HPDE6-E6E7 (cell line): ENCODE measurements around the gene TRIM29.
A peak's percentile ranks its signal among the peaks of the same experiment; 100 is the strongest.
"Not testable (repeated sequence)": the region's sequence is repeated elsewhere in the genome, so short reads cannot be mapped to it uniquely, and the experiment has no call there.

ENCODE experiments used
- DNase-seq: peaks from one replicate; pipeline ENCODE4 v3.0.0; 2011; ENCODE audit warnings: missing footprints; ENCODE audit errors: extremely low spot score

The TRIM29 gene

DNA sequence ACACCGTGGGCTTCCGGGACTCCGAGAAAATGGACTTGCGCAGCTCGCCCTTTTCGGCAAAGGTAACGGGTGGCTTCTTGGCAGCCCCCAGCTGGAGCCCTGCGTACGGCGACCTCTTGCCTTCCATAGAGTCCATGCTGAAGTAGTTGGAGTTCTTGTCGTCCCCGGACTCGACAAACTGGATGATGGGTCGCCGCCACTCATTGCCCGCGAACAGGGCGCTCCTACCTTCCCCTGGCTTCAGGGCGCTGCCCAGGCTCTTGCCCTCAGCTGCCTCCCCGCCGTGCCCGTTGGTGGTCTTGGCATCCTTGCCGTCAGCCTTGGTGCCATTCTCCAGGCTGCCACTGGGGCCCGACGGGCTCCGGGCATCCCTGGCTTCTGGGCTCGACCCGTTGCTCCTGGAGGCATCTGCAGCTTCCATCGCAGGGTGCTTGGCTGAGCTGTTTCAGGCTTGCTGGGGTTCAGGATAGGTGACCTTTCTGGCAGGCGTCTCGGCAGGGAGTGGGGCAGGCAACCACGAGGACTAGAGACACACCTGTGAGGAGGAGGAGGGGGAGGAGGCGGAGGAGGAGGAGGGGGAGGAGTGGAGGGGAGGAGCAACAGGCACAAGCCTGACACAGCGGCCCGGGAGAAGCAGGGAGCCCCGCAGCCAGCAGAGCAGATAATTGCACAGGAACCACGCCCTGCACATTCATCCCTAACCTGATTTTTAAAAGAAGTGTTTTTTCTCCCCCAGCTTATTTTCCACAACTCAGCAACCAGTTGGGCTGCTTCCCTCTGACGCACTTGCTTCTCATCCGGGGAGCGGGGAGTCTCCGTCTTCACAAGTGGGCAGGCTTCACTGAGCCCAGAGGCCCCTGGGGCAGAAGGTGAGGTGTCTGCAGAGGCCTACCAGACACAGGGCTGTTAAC is at the start of gene TRIM29:
Gene TRIM29, minus strand, starts transcription at position 503 of the 911 bp plus-strand sequence. Its CDS starts 82 bp downstream, at position 421.
- peak; percentile 73 for DNase-seq

GRCh38 chr11:120186774-120187591 is 49.1 kb upstream of the TRIM29 start:
- peak; percentile 67 for DNase-seq

DNA sequence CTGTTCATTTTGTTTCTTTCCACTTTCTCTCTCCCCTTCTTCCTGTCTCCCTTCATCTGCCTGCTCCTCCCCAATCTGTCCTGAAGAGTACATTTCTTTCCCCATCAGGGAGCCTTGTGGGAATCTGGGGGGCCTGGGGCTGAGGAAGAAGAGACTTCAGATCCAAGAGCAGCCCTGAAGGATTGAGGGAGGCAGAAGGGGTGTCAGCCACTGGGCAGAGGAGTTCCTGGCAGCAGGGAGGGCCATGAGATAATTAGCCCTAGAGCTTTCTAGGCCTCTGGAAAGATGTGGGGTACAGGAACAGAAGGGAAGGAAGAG is 48.5 kb upstream of the TRIM29 start:
- DNase-seq = no peak

DNA sequence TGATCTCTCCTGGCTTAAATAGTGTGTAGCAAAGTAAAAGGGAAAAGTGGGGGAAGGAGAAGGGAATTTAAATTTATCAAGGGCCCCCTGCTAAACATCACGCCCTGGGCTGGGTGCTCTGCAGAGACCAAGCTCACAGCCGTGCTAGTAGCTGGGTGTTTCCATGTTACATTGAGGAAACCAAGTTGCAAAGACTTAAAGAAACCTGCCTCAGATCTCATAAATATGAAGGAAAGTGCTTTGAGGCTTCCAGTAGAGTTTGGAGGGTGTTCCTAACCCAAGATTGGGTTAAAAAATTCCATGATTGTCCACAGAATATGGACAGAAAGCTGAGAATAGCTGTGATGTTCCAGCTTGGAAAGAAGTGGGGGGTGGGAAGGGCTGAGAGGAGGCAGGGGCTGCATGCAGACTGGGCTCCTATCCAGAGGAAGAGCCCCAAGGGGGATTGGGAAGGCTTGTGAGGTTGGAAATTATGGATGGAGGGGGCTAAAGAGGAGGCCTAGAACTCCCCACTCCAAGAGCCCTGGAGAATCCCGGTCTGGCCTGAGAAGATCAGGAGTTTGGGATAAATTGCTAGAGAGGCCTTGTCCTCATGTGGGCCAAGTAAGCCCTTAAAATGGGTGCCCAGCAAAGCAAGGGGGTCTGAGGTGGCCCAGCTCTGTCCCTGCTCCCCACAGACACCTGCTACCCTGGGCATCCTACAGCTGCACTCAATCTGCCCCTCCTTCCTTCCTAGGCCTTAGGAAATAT is 48.0 kb upstream of the TRIM29 start:
- no peak for DNase-seq

DNA sequence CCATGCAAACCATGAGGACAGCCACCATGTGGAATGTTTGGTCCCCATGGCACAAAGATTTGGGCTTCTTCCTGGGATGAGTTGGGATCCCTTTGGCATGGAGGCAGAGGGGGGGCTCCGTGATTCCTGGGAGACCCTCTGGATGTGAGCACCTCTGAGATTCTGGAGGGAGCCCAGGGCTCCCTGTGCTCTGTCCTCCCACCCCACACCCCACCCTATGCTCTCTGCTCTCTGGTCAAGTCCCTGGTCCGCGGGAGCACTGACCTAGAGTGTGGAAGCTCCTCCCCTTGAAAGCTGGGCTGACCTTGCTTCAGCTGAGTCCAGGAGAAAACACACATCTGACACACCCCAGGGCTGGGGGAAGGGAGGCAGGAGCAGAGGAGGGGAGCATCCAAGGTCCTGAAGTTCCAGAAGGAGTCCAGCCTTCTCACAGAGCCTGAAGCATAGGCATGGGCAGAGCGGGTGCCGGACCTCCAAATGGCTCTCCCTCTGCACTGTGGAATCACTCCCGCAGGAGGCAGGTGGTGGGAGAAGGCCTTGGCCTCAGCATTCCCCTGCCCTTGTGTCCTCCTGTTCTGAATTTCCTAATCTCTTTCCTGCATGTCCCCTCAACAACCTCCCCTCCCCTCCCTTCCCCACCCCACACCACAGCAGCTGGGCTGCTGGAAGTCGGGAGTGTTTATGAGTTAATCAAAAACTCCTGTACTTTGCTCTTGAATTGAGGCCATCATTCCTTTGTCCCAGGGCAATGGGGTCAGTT is 47.2 kb upstream of the TRIM29 start:
- DNase-seq = no peak

- no peak for DNase-seq
Measured at GRCh38 chr11:120184371-120184945, 46.5 kb upstream of the TRIM29 start.

DNA sequence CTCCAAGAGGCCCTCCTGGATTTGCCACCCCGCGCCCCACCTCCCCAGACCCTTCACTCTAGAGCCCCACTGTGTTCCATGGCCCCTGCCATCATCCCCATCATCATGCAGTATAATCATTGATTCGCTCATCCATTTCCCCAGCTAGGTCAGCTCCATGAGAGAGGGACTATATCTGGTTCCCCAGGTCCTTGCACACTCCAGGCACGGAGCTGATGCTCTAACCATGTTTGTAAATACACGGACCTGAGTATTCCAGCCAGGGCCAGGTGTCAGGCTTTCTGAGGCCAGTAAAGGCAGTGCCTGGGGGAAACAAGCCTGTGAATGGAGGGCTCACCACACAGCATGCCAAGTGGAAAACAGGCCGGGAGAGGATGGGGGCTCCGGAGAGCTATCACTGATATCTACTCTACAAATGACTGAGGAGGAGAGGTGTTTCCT is 45.8 kb upstream of the TRIM29 start:
- no peak for DNase-seq

DNA sequence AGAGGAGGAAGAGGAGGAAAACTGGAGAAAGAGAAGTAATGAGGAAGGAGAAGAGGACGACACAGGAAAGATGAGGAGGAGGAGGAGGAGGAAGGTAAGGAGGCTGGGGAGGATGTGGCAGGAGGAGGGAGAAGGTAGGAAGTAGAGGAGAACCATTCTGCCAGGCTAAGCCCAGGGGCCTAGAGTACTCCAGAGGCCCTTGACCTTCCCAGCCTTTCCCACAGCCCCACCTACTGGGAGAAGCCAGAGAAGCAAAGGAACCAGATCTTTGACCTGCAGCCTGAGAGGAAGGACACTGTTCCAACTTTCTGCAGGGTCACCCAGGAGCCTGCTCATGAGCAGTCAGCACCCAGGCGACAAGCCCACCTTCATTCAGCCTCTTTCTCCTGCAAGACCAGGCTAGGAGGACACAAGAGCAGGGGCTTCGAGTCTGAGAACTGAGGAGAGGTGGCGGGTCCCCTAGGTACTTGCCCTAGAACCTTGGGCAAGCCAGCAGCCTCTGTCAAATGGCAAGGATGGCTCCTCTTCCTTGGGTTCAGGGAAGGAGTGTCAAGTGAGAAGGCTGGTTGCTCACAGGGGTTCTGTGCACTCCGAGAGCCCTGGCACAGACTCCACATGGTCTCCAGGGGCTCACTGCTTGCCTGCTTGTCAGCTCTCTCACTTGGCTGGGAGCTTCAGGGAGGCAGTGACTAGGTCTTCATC is 45.0 kb upstream of the TRIM29 start:
- no peak for DNase-seq

- no peak for DNase-seq
Measured at GRCh38 chr11:120182372-120182771, 44.5 kb upstream of the TRIM29 start.

GRCh38 chr11:120181376-120181975 is 43.6 kb upstream of the TRIM29 start:
- no peak for DNase-seq

DNA sequence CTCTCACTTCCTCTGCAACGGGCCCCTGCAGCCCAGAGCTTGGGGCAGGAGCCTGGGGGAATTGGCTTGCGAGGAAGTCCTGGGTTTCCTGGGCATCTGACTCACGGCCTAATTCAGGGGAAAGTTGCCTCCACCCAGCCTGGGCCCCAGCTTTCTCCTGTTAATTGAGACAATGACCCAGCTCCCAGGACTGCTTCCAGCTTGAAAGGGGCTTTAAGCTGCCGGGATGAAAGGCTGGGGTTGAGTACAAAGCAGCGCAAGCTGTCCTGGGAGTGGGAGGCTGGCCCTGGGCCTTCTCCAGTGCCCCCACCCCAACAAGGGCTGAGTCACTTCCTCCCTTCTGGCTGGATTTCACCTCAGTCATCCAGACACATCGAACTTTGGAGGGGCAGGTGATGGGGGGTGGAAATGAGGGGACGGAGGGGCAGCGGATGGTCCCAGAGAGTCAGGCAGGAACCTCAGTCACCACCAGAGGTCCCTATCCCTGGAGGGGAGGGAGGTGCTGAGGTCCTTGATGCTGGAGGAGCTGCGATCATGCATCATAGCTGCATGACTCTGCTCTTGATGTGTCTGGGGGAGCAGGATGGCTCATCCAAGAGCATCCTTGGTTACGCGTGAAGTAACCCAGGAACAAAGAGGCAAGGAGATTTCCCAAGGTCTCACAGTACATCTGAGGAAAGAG is 42.8 kb upstream of the TRIM29 start:
- DNase-seq = no peak

DNA sequence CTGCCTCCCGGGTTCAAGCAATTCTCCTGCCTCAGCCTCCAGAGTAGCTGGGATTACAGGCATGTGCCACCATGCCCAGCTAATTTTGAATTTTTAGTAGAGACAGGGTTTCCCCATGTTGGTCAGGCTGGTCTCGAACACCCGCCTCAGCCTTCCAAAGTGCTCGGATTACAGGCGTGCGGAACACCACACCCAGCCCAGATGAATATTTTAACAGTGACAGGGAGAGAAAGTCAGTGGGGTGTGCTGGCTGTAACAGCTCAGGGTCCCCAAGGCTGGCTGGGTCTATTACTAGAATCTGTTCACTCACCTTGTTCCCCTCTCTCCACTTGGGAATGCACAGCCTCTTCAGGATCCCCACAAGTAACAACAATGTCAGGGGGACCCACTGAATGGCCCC is 42.1 kb upstream of the TRIM29 start:
- DNase-seq = not testable (repeated sequence)

DNA sequence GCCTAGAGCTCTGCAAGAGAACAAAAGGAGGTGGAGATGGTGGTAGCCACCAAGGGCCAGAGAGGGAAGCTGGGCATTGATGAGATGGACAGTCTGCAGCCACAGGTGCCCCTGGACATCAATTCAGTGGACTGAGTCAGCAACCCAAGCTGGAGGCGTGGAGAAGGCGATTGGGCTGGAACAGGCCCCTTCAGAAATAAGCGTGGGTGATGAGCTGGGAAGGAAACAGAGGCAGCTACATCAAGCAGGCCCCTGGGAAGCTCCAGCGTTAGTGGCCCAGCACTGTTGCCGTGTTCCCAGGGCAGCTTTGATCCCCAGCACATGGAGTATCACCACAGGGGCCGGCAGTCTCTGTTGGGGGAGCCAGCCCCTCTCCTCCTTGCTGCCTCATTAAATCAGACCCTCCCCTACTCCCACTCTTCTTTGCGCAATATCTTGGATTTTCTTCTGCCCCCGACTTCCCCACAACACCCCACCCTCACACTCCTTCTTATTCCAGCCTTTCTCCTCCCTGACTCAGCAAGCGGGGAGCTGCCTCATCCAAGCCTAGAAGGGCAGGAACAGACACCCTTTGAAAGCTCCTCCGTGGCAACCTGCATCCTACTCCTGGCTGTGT is 41.3 kb upstream of the TRIM29 start:
- DNase-seq = no peak

- no peak for DNase-seq
Measured at GRCh38 chr11:120178561-120179056, 40.7 kb upstream of the TRIM29 start.

DNA sequence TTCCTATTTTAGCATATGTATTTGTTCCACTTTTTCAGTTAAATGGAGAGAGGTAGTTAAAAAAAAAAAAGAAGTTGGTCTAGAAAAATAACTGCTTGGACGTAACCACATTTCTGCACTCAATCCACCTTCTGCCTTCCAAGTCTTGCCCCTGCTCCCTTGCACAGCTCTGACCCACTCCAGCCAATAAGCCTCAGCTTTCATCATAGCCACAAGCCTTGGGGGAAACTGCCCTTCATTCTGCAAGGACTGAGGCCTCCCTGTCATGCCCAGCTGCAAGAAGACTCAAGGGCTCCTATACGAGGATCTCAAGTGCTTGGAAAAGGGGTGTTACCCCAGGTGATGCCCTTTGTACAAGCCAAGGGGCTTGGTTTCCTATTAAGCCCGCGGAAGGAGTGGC is 37.0 kb upstream of the TRIM29 start:
- no peak for DNase-seq

- DNase-seq = no peak
Measured at GRCh38 chr11:120173807-120174206, 35.9 kb upstream of the TRIM29 start.

DNA sequence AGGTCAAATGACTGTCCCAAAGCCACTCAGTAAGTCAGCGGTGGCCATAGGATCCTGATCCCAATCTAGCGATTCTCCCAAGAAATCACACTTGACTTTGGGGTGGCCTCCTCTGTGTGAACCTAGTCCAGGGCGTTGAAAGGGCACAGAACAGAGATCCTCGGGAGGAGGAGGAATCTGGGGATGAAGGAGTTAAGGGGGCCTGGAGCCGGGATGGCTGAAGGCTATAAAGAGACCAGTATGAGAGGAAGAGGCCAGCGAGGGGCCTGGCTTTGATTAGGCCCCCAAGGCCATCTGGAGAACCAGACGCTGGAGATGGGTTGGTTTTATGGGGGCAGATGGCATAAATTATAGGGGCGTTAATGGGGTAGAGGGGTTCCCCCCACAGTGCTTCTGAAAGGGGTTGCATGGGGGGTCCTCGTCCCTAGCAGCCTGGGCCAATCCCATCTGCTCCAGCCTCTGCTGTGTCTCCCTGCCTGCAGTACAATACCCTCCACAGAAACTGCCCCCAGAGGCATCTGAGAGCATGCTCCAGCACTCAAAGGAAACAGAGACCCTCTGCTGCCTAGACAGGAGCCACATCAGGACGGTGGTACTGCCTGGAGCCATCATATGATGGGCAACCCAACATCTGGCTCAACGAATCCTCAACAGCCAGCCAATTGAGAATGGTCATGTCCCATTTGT is 35.2 kb upstream of the TRIM29 start:
- DNase-seq = no peak
